Measurements from ENCODE around the gene RUNX1. TPM values are rescaled to one million over a fixed set of nuclear protein-coding genes. Genes with fewer than 3 reads are reported as not detected.

RUNX1 gene
- polyA plus RNA-seq, 1 of the 3 experiments (the other 2 are of a cell fraction) = 17.1 TPM

DNA sequence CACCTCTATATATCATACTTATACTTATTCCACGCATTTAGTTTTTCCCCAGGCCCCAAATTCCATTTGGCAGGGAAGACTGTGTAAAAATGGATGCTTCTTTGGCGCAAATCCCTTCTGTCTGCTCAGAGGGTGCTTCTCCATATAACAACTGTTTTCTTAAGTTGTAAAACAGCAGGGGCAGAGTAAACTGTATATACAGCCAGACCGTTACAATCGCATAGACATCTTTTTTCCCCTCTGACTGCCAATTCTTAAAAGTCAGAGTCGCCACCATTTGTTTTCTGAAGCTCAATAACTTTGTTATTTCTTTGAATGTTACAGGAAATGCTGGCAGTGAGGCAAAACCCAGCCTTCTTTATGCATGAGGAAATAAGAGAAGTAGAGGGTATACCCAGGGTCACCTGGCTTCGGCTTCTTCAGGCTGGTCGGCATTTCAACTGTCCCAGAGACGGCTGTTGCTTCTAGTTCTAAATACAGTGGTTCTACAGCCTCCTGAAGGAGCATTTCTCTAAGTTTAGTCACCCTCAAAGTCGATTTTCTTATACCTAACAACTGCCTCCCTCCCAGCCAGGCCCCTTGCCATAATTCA lies 191.9 kb downstream of the RUNX1 start:
- peaks cover 54% of the 10 kb centered on the region for H4K20me1 ChIP-seq (ENCODE audit: insufficient read depth)
- CTCF ChIA-PET = interaction anchor here (0.6 to 1.7 kb wide), 3 partner anchors 12 to 72 kb away, joined by 3 to 5 read pairs (median 3); no protein-coding TSS in a partner anchor
- H3K36me3 ChIP-seq (replicated peaks in 1 of 2; ENCODE audit: control insufficient read depth in 1 of 2, insufficient read depth in 2 of 2, low read length in 1 of 2) = peaks cover 62 to 79% of the 10 kb centered on the region in 2 experiments

More for the DNA sequence above, 191.9 kb downstream of the RUNX1 start:
- 83% methylated on average over 9 of the region's 9 CpGs for WGBS (ENCODE audit: low lambda C conversion rate)
- Histone ChIP-seq H3K27me3 (ENCODE audit: insufficient read depth) (no peaks in the 10 kb centered on the region), H3K9ac (no peak overlapping the region), H3F3A (replicated peaks; ENCODE audit: insufficient read depth) (peaks cover 4% of the 10 kb centered on the region), H3K79me2 (ENCODE audit: insufficient read depth) (peaks cover 87% of the 10 kb centered on the region; the same call in 1 of the 2 replicates), H3K4me1 (ENCODE audit: control insufficient read depth in 1 of 2, insufficient read depth in 2 of 2, low read depth in 1 of 2, low read length in 1 of 2) (peaks cover 0 to 4% of the 10 kb centered on the region in 2 experiments; a peak in 1 of 4 replicates), H2AFZ (ENCODE audit: low read depth) (no peak overlapping the region), H3K4me2 (no peak overlapping the region), H3K4me3 (ENCODE audit: low read depth in 2 of 2, low read length in 1 of 2) (no peak overlapping the region), H3K9me3 (no peaks in the 10 kb centered on the region), H3K9me2 (no peaks in the 10 kb centered on the region), H3K27ac (ENCODE audit: low read depth in 2 of 2, low read length in 1 of 2) (no peak overlapping the region)
- POLR2A ChIA-PET = no interaction called here
- no peak for DNase-seq
- no peak for TF ChIP-seq RFX5 (IDR thresholded peaks at IDR 0.05; ENCODE audit: low read length)
- TF ChIP-seq, protein P1, sequence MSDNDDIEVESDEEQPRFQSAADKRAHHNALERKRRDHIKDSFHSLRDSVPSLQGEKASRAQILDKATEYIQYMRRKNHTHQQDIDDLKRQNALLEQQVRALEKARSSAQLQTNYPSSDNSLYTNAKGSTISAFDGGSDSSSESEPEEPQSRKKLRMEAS (IDR thresholded peaks at IDR 0.05; ENCODE audit: low read depth) = no peak
- TF ChIP-seq SMC3 (IDR thresholded peaks at IDR 0.05; ENCODE audit: low read depth, low read length) = no peak
- no peak for TF ChIP-seq CTCF (IDR thresholded peaks at IDR 0.05)
- no peak for TF ChIP-seq ZBTB33 (IDR thresholded peaks at IDR 0.05; ENCODE audit: borderline replicate concordance, low read depth)
- no peak for TF ChIP-seq CHD2 (IDR thresholded peaks at IDR 0.05; ENCODE audit: low read length, partially characterized antibody)
- TF ChIP-seq FOXJ3 (CRISPR knock-in tag; IDR thresholded peaks at IDR 0.05) = no peak
- TF ChIP-seq FOSL2 (IDR thresholded peaks at IDR 0.05; ENCODE audit: borderline replicate concordance, low read depth) = no peak
- no peak for TF ChIP-seq GATA2 (CRISPR knock-in tag; IDR thresholded peaks at IDR 0.05)
- TF ChIP-seq, protein P2, sequence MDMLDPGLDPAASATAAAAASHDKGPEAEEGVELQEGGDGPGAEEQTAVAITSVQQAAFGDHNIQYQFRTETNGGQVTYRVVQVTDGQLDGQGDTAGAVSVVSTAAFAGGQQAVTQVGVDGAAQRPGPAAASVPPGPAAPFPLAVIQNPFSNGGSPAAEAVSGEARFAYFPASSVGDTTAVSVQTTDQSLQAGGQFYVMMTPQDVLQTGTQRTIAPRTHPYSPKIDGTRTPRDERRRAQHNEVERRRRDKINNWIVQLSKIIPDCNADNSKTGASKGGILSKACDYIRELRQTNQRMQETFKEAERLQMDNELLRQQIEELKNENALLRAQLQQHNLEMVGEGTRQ (IDR thresholded peaks at IDR 0.05; ENCODE audit: borderline replicate concordance, low read depth, low read length) = no peak
- no peak for TF ChIP-seq RAD21 (IDR thresholded peaks at IDR 0.05; ENCODE audit: low read length)
- TF ChIP-seq TCF12 (IDR thresholded peaks at IDR 0.05) = no peak
- no peak for TF ChIP-seq SIN3A (IDR thresholded peaks at IDR 0.05; ENCODE audit: borderline replicate concordance, low read depth, low read length)
- TF ChIP-seq, protein P3, sequence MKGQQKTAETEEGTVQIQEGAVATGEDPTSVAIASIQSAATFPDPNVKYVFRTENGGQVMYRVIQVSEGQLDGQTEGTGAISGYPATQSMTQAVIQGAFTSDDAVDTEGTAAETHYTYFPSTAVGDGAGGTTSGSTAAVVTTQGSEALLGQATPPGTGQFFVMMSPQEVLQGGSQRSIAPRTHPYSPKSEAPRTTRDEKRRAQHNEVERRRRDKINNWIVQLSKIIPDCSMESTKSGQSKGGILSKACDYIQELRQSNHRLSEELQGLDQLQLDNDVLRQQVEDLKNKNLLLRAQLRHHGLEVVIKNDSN (IDR thresholded peaks at IDR 0.05; ENCODE audit: borderline replicate concordance, low read depth) = no peak
- TF ChIP-seq MEF2A (IDR thresholded peaks at IDR 0.05; ENCODE audit: borderline replicate concordance, low read depth) = no peak
- TF ChIP-seq, protein P4, sequence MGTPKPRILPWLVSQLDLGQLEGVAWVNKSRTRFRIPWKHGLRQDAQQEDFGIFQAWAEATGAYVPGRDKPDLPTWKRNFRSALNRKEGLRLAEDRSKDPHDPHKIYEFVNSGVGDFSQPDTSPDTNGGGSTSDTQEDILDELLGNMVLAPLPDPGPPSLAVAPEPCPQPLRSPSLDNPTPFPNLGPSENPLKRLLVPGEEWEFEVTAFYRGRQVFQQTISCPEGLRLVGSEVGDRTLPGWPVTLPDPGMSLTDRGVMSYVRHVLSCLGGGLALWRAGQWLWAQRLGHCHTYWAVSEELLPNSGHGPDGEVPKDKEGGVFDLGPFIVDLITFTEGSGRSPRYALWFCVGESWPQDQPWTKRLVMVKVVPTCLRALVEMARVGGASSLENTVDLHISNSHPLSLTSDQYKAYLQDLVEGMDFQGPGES (IDR thresholded peaks at IDR 0.05; ENCODE audit: low read depth, low read length) = no peak
- no peak for TF ChIP-seq EP300 (IDR thresholded peaks at IDR 0.05; ENCODE audit: borderline replicate concordance in 1 of 2, low read depth in 1 of 2, low read length in 1 of 2)
- TF ChIP-seq POLR2AphosphoS5 (IDR thresholded peaks at IDR 0.05; ENCODE audit: low read depth, low read length) = no peak
